GM18511 (cell line): ENCODE data around the gene CNOT6.
"Not testable (repeated sequence)": the region's sequence is repeated elsewhere in the genome, so short reads cannot be mapped to it uniquely, and the experiment has no call there.

Experiments used
- ATAC-seq: cut with Tn5 transposase; IDR thresholded peaks from one replicate; pipeline ENCODE4 v1.9.1; 2021; ENCODE audit warnings: mild to moderate bottlenecking, moderate library complexity; ENCODE audit not compliant: unreplicated experiment

Gene CNOT6

DNA sequence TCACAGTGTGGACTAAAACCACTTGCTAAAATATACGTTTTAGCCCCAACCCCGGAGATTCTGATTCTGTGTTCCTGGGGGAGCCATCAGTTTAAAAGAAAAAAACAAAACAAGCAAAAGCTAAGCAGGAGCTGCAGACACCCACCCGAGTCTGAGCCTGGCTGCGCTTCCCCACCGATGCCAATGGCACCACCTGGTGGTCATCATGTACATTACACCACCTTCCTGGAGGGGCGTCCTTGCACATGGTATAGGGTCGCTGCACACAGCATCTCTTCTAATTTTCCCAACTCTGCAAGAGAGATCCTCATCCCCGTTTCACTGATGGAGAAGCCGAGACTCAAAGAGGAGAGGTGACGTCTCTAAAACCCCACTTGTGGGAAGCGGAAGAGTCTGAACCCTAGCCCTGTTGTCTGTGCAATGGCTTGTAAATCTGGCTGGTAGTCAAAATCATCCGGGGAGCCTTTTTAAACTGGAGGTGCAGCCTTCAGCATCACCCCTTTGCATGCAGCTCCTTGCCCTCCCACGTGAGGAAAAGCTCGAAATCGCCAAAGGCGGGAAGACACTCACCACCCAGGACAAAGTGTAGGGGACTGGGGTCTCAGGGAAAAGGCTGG, 23.1 kb upstream of the CNOT6 start:
- peak; percentile 77 for ATAC-seq

DNA sequence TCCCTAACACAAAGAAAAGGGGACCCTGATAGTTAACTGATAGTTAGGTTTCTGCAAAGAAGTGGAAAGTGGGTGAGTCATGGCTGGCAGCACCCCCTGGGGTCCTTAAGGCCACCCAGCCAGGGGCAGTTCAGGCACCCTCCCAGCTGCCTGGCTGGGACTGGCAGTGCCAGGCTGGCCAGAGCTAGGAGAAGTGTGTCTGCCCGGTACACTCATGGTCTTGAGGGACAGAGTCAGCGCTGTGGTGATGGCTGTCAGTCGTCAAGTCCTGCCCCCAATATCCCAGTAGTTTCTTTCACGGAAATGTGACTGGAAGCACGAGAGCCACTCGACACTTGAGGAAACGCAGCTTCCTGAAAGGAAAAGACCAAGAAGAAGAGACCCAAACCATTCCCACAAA, 22.3 kb upstream of the CNOT6 start:
- ATAC-seq: no peak

DNA sequence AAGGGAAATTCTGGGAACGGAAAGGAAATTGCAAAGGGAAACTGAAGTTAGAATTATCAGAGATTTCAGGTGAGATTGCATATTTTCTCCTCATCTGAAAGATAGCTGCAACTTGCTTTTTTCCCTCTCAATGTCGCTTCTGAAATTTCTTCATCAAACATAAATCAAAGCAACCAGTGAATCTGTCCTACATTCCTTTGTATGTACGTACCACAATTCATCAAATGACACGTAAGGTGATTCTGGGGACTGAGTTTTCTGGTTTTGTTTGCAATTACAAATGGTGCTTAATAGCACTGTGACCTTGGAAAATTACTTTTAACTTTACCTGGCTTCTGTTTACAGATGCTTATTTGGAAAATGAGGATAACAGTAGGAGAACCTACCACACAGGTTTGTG, 21.9 kb upstream of the CNOT6 start:
- no peak for ATAC-seq

DNA sequence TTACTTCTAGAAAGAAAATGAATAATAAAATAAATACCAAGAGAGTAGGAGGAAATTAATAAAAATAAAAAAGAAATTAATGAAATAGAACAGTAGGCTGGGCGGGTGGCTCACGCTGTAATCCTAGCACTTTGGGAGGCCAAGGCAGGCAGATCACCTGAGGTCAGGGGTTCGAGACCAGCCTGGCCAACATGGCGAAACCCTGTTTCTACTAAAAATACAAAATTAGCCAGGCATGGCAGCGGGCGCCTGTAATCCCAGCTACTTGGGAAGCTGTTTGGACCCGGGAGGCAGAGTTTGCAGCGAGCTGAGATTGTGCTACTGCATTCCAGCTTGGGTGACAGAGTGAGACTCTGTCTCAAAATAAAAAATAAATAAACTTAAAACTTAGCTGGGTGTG, 20.8 kb upstream of the CNOT6 start:
- ATAC-seq: not testable (repeated sequence)

- no peak for ATAC-seq
Measured at GRCh38 chr5:180474569-180474968, 19.6 kb upstream of the CNOT6 start.

DNA sequence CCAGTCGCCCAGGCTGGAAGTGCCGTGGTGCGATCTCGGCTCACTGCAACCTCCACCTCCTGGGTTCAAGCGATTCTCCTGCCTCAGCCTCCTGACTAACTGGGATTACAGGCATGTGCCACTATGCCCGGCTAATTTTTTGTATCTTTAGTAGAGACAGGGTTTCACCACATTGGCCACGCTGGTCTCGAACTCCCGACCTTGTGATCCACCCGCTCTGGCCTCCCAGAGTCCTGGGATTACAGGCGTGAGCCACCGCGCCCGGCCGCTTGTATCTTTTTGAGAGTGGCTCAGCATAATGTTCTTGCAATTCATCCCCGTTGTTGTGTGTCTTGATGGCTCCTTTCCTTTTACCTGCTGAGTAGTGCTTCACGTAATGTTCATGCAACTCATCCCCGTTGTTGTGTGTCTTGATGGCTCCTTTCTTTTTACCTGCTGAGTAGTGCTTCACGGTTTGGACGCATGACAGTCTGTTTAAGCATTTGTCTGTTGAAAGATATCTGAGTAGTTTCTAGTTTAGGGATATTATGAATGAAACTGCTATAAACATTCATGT, 18.1 kb upstream of the CNOT6 start:
- not testable (repeated sequence) for ATAC-seq

DNA sequence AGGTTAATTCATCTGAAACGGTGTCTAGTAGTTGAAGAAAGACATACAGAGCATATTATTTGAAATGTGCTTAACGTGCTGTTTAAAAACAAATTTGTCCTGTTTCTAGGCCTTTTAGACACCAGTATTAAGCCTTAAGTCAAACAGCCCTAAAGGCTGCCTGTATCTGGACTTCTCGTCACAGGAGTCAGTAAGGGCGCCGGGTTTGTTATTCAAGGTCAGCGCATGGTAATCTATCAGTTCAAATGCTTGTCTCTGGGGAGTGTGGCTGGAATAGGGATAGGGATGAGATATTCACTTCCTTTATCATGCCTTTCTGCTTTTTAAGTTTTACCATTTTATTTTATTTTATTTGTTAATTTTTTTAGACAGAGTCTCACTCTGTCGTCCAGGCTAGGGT, 9.4 kb upstream of the CNOT6 start:
- ATAC-seq: no peak

GRCh38 chr5:180486636-180487149, 7.5 kb upstream of the CNOT6 start:
- ATAC-seq: no peak

GRCh38 chr5:180487556-180487955, 6.6 kb upstream of the CNOT6 start:
- ATAC-seq: no peak

DNA sequence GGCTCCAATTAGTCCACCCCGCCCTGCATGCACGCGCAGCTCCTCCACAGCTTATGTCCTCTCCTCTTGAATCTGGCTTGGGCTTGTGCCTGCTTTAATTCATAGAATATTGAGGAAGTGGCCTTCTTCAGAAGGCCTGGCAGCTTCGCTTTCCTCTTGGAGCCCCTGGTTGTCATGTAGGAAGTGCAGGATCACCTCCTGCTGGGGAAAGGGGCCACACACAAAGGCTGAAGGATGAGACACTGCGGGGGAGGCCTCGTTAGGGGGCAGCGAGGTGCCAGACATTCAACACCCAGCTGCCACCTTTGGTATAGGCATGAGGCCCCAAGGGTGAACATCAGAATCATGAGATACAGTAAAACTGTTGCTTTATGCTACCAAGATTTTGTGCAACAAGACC, 2.7 kb upstream of the CNOT6 start:
- no peak for ATAC-seq

- no peak for ATAC-seq
Measured at GRCh38 chr5:180492226-180492903, 1.8 kb upstream of the CNOT6 start.

- ATAC-seq: peak; percentile 45
Measured at GRCh38 chr5:180494510-180495181, 467 bp downstream of the CNOT6 start.

DNA sequence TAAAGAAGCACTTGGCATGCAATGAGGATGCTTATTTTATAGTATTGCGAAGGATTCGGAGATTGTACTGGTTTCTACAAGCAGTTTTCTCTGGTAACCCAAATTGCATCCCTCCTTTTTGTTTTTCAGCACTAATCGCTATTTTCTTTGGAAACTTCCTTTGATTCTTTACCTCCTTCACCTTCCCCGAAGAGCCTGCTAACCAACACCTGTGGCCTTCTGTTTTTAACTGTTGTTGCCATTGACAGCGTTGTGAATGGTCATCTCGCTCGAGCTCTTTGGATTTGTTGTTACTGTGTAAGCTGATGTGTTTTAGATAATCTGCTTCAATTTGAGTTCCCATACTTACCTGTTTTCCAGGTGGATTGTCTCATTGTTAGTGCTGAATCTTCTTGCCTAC, 1.1 kb downstream of the CNOT6 start:
- ATAC-seq: no peak

GRCh38 chr5:180495991-180496741, 2.0 kb downstream of the CNOT6 start:
- no peak for ATAC-seq

- not testable (repeated sequence) for ATAC-seq
Measured at GRCh38 chr5:180496806-180497205, 2.6 kb downstream of the CNOT6 start.

GRCh38 chr5:180497865-180498264, 3.7 kb downstream of the CNOT6 start:
- ATAC-seq: not testable (repeated sequence)

DNA sequence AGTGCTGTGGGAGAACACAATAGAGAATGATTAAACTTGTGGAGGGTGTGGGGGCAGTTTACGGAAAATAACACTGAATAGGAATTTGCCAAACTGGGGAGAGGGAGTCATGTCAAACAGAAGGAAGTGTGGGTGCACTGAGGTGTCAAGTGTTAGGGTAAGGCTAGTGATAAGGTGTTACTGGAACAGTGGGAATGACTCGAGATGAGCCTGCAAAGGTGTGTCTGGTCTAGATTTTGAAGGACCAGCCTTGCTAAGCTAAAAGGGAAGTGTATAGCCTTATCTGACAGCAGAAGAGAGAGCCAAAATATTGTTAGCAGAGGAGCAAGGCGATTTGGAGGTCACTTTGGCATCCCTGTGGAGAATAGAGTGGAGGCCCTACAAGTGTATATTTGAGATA, 4.2 kb downstream of the CNOT6 start:
- no peak for ATAC-seq

- ATAC-seq: no peak
Measured at GRCh38 chr5:180499684-180500083, 5.5 kb downstream of the CNOT6 start.

- not testable (repeated sequence) for ATAC-seq
Measured at GRCh38 chr5:180500300-180500699, 6.1 kb downstream of the CNOT6 start.

- no peak for ATAC-seq
Measured at GRCh38 chr5:180507661-180508060, 13.5 kb downstream of the CNOT6 start.

DNA sequence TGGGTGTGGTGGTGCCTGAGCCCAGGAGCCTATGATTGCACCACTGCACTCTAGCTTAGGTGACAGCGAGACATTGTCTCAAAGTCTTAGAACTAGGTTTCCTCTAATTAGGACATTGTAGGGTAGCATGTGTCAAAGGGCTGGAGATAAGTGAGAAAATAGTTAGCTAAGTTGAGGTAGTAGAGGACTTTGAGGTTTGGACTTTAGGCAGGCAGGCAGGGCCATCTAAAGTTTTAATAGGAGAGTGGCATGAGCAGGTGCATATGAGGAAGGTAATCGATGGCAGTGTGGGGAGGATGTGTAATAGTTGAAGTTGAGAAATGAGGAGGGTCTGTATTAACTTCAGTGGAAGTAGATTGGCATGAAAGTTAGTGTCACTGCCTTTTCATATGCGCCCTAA, 21.1 kb downstream of the CNOT6 start:
- ATAC-seq: no peak
